ENCODE results near the gene HFE.
"Not testable (repeated sequence)": the region's sequence is repeated elsewhere in the genome, so short reads cannot be mapped to it uniquely, and the experiment has no call there.

The HFE gene

DNA sequence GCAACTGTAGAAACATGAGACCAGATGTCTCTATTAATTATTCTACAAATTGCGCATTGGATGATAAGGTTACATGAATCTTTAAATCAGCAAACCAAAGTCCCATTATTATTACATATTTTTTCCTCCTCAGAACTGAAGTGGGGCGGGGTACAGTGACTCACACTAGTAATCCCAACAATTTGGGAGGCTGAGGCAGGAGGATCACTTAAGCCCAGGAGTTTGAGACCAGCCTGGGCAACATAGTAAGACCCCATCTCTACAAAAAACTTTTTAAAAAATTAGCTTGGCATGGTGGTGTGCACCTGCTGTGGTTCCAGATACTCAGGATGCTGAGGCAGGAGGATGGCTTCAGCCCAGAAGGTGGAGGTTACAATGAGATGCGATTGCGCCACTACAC, 29.0 kb downstream of the HFE start:
- DNase-seq, result no peak

DNA sequence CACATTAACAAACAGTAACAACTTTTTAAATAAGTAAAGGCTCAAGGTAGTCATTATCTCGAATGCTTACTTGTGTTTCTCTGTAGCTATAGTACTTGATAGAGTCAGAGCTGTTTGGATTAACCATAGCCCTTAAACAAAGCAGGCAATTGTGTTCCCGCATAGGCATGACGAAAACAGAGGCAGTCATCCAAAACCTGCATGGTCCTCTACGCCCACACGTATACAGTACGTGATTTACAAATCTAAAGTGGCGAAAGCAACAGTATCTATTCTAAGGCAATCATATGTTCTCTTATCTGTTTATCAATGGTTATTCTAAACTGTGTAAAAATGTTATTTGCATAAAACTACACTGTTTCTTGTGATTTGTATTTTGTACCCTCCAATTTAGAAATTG, 31.8 kb downstream of the HFE start:
- DNase-seq, result no peak

DNA sequence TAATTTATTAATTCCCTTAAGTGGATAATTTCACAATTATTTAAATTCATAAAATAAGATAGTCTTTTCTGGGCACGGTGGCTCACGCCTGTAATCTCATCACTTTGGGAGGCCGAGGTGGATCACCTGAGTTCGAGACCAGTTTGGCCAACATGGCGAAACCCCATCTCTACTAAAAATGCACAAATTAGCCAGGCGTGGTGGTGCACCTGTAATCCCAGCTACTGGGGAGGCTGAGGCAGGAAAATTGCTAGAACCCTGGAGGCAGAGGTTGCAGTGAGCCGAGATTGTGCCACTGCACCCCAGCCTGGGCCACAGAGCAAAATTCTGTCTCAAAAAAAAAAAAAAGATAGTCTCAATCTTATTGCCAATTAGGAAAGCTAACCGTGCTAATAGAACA, 32.9 kb downstream of the HFE start:
- DNase-seq, result not testable (repeated sequence)

DNA sequence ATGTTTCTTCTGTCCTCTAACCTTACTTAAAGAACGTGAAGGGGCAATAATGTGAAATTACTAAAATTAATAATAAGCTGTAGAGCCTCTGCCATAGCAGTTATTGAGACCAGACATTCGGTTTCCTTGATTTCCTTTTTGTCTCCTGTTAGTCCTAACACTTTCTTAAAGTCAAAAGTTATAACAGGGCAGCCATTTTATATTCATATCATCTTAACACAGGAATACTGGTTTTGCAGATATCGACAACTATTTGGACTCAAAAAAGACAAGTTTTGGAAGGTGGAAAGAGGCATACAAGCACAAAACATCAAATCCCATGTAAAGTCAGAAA, 33.5 kb downstream of the HFE start:
- no peak for DNase-seq

DNA sequence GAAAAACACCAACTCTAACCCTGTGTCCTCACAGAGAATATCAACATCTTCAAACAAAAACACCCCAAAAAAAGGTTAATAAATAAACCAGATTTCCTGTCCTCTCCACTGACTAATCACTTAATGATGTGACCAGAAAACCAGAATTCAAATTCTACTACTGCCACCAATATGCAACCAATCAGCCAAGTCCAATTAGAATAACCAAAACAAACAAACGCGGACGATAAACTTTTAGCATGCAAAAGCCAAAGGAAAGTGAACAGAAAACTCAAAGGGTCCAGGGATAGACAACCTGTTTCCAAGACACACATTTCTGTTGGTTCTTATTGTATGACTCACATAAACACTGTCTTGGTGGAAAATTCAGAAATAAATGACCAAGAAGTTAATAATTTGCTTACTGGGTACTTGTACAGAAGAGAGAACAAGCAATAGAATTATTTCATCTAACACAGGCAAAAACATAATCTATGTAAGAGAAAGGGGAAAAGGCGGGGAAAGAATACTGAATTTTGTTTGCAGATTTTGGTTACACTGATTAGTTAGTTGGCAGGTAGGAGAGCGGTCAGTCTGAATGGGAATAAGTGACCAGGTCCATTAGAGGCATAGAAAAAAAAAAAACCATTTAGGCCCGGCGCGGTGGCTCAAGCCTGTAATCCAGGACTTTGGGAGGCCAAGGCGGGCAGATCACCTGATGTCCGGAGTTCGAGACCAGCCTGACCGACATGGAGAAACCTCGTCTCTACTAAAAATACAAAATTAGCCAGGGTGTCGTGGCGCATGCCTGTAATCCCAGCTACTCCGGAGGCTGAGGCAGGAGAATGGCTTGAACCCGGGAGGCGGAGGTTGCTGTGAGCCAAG, 34.1 kb downstream of the HFE start:
- no peak for DNase-seq

DNA sequence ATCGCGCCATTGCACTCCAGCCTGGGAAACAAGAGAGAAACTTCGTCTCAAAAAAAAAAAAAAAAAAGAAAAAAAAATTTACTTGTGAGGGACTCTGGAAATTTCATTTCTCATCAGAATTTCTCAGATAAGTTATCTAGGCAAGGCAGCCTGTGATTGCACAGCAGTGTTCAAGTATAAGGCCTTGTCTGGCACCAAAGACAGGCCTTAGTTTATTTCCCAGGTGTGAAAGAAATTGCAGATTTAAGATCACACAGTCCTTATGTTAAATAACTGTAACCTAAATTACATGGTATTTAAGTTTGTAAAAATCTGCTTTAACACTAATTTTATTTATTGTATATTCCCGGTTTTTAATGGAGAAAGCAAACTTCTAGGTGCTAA, 34.8 kb downstream of the HFE start:
- DNase-seq, result no peak

DNA sequence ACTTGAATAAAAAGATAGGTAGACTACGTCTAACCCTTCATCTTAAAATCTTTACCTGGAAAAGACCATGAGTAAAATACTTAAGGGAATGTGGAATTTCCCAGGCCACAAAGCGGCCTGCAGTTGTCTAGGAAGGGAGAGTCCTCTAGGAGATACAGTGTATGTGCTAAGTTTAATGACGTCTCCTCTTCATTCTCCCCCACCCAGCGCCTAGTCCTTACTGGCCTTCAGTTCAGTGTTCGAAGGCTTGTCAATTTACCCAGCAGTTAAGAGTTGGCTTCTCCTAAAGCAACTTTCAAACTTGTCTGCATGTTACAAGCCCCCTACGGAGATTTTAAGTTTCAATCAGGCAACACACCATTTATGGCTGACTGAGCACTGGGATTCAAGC, 35.2 kb downstream of the HFE start:
- no peak for DNase-seq

DNA sequence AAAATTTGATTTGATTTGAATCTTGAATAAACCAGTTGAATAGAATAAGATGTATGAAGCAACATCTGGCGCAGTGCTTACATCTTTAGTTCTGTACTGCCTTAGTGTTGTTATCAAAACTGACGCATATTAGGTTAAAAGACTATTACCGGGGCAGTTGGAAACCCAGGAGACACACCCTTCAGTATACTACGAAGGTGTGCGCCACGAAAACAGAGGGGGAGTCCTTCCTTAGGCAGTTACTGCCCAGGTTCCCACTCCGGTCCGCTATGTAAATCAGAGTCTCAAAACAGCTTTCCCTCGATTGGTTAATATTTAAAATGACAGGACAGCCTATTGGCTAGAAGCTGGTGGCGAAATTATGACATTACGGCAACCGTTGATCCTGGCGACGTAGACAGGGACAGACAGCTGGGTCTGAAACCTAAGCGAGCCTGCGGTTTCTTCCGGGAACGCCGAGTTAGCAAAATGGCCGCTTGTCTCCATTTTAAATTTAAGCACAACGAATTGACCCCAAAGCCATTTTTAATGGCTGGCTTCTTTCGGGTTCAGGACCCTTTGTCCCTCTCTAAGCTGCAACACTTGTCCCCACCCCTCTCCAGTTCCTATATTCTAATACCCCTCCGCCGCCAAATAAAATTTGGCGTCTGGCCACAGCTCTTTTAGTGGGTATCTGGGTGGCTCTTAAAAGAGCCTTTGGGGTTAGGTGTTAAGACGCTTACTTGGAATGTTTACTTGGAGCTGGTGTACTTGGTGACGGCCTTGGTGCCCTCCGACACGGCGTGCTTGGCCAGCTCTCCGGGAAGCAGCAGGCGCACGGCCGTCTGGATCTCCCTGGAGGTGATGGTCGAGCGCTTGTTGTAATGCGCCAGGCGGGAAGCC, 35.8 kb downstream of the HFE start:
- DNase-seq, result peak; percentile 96

DNA sequence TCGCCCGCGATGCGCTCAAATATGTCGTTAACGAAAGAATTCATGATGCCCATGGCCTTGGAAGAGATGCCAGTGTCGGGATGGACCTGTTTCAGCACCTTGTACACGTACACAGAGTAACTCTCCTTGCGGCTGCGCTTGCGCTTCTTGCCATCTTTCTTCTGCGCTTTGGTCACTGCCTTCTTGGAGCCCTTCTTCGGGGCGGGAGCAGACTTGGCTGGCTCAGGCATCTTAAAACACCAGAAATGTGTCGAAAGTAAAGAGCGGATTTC, 36.4 kb downstream of the HFE start:
- no peak for DNase-seq

DNA sequence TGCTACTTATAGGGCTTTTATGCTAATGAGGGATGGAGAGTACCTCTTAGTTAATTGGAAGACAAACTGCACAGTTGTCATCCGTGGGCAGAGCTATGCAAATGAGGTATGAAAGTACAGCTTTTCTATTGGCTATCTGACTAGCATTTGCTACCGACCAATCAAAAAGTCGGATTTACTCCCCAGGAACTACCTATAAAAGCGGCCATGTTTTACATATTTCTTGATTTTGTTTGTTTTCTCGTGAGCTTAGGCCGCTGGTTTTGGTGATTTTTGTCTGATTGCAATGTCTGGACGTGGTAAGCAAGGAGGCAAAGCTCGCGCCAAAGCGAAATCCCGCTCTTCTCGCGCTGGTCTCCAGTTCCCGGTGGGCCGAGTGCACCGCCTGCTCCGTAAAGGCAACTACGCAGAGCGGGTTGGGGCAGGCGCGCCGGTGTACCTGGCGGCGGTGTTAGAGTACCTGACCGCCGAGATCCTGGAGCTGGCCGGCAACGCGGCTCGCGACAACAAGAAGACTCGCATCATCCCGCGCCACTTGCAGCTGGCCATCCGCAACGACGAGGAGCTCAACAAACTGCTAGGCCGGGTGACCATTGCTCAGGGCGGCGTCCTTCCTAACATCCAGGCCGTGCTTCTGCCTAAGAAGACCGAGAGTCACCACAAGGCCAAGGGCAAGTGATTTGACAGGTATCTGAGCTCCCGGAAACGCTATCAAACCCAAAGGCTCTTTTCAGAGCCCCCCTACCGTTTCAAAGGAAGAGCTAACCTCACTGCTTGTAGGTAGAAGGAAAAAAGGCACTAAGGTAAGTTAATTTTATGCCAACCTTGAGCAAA, 36.9 kb downstream of the HFE start:
- DNase-seq, result peak; percentile 98

DNA sequence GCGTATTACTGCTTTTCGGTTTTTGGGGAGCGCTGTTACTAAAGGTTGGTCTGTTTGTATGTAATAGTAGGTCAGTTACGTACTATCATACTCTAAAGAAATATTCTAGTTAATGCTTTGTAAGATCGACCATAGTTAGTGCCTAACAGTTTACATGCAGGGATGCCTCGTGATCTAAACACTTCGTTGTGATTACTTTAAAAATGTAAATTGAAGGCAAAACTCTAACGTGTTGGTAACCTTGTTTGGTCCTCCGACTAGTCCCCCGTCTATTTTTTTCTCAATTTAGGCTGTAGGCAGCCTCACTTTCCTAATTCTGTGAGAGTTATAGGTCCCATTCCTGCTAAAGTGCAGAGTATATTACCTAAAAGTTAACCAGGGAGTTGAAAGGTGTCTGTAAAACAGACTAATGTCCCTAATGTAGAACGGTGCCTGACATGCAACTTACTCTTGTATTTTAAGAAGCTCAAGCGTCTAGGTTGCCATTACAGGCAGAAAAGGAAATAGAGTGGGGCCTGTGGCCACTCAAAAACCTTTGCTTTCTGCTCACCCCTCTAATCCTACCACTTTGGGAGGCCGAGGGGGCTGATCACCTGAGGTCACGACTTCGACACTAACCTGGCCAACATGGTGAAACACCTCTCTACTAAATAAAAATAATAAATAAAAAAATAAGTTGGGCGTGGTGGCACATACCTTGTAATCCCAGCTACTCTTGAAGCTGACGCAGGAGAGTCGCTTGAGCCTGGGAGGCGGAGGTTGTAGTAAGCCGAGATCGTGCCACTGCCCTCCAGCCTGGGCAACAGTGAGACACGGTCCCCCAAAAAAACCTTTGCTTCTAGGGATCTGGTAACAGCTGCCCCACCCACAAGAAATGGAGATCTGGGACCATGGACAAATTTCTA, 37.8 kb downstream of the HFE start:
- DNase-seq, result no peak

DNA sequence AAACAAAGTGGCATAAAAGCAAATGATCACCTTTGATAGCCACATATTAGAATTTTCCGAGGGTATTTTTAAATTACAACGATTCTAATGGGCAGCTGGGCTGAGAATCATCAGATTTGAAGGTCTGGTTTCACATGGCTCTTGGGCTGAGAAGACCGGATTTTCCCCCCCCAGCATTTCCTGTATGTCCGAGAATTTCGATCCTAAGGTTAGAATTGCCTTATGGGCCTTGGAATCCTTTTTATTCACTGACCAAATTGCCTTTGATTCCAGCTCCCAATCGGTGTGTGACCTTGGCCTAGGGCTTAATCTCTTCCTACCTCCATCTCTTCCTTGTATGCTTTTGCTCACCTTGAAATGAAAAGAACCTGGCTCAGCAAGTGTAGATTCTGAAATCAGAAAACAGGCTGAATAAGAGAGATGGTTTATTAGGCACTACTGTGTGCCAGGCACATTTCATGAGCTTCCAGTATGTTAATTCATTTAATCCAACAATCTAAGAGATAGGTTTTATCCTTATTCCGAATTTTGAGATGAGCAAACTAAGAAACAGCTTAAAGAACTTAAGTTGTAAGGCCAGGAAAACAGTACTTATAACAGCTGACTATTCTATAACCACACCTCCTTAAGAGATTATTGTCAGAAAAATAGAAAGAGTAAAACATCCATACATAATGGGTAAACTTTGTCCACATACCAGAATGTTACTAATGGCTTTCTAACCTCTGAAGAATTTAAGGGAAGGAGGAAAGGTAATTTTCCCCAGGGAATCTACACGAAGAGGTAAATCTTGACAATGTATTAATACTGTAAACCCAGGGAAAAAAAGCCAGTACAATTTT, 39.4 kb downstream of the HFE start:
- no peak for DNase-seq

DNA sequence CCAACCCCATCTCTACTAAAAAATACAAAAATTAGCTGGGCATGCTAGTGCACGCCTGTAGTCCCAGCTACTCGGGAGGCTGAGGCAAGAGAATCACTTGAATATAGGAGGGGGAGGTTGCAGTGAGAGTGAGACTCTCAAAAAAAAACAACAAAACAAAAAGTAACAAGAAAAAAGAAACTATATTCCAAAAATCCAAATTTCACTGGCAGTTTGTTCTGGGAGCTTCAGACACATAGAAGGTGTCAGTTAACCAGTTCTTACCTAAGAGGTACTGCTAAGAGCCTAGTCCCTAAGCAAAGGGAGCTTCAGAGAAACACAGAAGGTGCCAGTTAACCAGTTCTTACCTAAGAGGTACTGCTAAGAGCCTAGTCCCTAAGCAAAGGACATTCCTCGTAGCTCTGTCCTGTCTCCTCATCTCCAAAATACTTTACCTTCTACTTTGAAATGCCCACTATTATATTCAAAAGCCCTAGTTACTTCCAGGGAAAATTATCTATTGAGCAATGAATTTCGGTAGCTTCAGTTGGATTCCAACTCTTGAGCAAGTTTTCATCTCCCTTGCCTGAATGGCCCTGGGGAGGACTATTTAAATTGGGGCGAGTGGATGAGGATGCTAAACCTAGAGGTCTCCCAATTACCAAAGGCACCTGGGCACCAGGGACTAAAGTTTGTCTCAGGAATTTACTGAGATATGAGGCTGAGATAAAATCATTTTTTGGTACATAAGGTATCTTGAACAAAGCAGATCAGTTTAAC, 41.0 kb downstream of the HFE start:
- DNase-seq, result no peak

DNA sequence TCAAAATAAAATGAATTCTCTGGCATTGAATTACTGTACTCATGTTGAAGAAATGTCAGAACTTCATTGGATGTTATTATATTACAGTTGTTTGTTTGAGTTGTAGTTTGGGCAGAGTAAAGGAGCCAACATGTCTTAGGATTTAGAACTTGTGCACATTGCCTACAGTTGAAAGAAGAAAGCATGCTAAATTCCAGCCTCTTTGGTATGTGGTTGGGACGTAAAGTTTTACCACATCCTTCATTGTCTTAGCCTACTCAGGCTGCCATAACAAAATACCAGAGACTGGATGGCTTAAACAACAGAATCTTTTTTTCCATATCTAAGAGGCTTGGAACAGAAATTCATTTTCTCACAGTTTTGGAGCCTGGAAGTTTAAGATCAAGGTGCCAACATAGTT, 42.4 kb downstream of the HFE start:
- no peak for DNase-seq

DNA sequence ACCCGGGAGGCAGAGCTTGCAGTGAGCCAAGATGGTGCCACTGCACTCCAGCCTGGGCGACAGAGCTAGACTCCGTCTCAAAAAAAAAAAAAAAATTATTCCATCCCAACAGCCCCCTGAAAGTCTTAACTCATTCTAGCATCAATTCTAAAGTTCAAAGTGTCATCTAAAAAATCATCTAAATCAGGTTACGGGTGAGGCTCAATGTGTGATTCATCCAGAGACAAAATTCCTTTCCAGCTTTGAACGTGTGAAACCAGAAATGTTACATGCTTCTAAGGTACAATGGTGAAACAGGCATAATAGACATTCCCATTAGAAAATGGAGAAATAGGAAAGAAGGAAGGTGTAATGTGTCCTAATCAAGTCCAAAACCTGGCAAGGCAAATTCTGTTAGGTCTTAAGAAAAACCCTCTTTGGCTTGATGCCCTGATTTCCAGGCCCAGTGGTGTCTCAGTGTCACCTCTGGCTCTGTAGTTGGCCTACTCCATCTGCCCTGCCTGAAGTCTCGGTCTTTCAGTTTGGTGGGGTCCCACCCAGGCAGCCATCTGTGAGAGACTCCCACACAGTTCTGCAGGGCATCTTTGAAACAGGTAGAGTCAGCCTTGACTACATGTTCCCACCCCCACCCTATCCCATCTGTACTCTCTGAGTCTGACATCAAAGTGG, 43.5 kb downstream of the HFE start:
- DNase-seq, result no peak

DNA sequence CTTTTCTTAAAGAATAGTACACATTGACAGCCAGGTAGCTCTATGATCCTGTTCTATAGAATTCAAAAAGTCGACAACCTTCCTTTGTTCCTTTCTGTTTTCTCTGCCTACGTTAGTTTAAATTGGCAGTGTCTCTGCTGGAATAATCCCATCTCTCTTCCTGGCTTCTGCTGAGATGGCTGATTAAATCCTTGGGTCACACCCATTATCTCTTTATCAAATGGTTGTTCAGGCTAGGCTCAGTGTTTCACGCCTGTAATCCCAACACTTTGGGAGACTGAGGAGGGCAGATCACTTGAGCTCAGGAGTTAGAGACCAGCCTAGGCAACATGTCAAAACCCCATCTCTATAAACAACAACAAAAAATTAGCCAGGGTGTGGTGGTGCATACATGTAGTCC, 44.4 kb downstream of the HFE start:
- no peak for DNase-seq

DNA sequence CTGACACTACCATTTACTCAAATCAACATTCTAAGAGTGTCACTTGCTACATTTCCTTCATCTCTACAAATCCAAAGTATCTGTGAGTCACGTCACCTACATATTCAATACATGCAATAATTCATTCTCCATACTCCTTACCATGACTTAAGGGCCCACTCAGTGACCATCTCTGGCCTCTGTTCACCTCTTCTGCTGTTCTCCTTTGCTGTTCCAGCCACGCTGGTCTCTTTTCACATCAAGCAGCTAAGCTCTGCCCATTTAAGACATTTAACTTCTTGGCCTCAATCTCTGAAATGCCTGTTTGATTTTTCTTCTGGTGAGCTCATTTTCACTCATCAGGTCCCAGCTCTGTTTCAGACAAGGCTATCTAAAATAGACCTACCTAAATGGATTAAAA, 46.5 kb downstream of the HFE start:
- DNase-seq, result no peak

DNA sequence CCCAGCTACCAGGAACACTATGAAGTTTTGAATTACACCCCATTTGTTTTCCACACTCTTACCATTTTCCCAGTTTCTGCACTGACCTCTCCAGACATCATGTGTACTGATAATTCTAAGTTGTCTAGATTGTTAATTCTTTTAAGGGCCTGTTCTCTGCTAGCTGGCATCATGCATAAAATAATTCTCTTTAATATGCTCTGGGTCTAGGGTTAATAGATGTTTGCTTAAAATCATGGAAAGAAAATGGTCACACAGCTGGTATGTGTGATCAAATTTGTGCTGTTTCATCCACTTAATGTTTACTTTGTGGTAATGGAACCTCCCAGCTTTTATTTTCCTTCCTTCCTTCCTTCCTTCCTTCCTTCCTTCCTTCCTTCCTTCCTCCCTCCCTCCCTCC, 49.1 kb downstream of the HFE start:
- no peak for DNase-seq

DNA sequence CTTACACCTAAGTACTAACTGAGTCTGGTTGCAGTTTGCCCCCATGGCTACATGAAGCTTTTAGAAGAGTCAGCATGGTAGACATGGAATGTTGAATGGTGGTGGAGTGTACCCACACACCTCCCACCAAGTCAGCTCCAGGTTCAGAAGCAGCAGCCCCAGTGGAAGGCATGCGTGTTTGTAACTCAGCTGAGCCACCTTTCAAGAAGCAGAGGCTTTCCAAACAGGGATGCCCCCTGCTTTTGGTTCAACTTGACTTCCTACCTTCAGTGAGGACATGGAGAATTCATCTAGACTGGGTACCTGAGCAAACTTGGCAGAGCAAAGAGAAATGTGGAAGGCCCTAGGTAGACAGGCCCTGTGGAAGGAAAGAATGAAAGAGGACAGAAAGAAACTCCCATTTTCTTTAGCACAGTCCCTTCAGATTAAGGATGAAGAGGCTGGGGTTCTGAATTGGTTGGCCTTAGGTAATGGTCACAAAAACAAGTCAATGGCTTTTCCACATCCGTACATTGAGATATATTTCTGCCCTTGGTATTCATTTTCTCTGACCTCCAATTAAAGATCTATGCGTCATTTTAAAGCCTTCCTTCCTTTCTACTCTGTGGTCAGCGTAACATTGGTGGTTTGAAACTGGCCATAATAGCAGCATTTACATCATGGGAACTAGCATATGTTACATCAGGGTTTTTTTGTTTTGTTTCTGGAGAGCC, 53.2 kb downstream of the HFE start:
- no peak for DNase-seq

DNA sequence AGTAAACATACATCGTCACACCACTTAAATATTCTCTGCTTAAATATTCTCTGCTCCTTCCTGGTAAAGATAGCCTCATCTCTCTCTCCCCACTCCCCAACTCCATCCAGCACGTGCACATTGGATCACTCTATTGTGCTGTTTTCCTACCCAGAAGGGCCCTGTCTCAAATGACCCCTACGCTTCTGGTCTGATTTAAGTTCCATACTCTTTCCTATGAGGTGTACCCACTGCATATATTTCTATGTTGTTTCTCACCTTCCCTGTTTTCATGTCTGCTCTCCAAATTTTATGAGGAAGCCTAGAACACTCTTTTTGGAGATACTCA, 53.7 kb downstream of the HFE start:
- DNase-seq, result no peak

All from NCI-H1694 treated with DMSO at 0.1 percent for 48 hours (cell line).